OCI-LY7 (cell line): ENCODE measurements around the gene SPSB1. TPM values are rescaled to one million over a fixed set of nuclear protein-coding genes. Genes with fewer than 3 reads are reported as not detected.

Experiments
- BruUV-seq: library from RNA; stranded (reverse); fragments of 400-500 nt; replicated peaks from 2 replicates; lab custom pipeline; 2021; lab: Mats Ljungman, UMichigan
- CTCF ChIA-PET: fragments of 300-600 bp; sonication (Branson Sonifier 250); formaldehyde crosslinking; loops from one replicate; lab custom pipeline; 2022; ENCODE audit warnings: antibody characterized with exemption; ENCODE audit not compliant: unreplicated experiment; lab: Charles Lee
- POLR2A ChIA-PET: fragments of 300-600 bp; sonication (Branson Sonifier 250); formaldehyde crosslinking; loops from one replicate; lab custom pipeline; 2022; ENCODE audit warnings: antibody characterized with exemption; lab: Charles Lee
- DNase-seq: peaks from one replicate; pipeline ENCODE4 v3.0.0-alpha.2; 2015; ENCODE audit warnings: low spot score
- H2AFZ ChIP-seq: fragments of 200-600 bp; sonication (generic), shearing (Covaris generic); 2 replicates; pipeline ENCODE4 v1.6.1; 2014; ENCODE audit warnings: mild to moderate bottlenecking, antibody characterized with exemption, low read length, moderate library complexity
- H3K27ac ChIP-seq: fragments of 200-600 bp; sonication (generic); 2 replicates; pipeline ENCODE4 v1.5.1; 2014; ENCODE audit warnings: mixed run types, low read depth, mild to moderate bottlenecking, moderate library complexity, low read length, inconsistent platforms; ENCODE audit not compliant: poor library complexity, severe bottlenecking
- H3K36me3 ChIP-seq: fragments of 200-600 bp; sonication (generic); 2 replicates; pipeline ENCODE4 v1.6.1; 2014; ENCODE audit warnings: mild to moderate bottlenecking, antibody characterized with exemption, low read length, moderate library complexity, mixed read lengths; ENCODE audit not compliant: insufficient read depth
- H3K4me1 ChIP-seq: fragments of 200-600 bp; sonication (generic); 2 replicates; pipeline ENCODE4 v1.5.1; 2014; ENCODE audit warnings: mild to moderate bottlenecking, low read length; ENCODE audit not compliant: insufficient read depth, poor library complexity, severe bottlenecking
- H3K4me2 ChIP-seq: fragments of 200-600 bp; sonication (generic); 2 replicates; pipeline ENCODE4 v1.6.1; 2014; ENCODE audit warnings: mild to moderate bottlenecking, low read length
- H3K4me3 ChIP-seq: fragments of 200-600 bp; sonication (generic); 2 replicates; pipeline ENCODE4 v1.5.1; 2014; ENCODE audit warnings: mild to moderate bottlenecking, low read depth, low read length; ENCODE audit not compliant: poor library complexity, severe bottlenecking
- H3K79me2 ChIP-seq: fragments of 200-600 bp; sonication (generic); 2 replicates; pipeline ENCODE4 v1.6.1; 2016; ENCODE audit warnings: low read depth, mild to moderate bottlenecking, low read length, moderate library complexity, mixed read lengths; ENCODE audit not compliant: insufficient read depth
- H3K9me2 ChIP-seq: fragments of 200-600 bp; sonication (generic); 2 replicates; pipeline ENCODE4 v1.6.1; 2016; ENCODE audit warnings: mild to moderate bottlenecking, low read length, mixed read lengths; ENCODE audit not compliant: insufficient read depth
- H3K9me3 ChIP-seq: fragments of 200-600 bp; sonication (generic); 2 replicates; pipeline ENCODE4 v1.6.1; 2014; ENCODE audit warnings: mild to moderate bottlenecking, mixed run types, low read length, mixed read lengths
- H4K20me1 ChIP-seq: fragments of 200-600 bp; sonication (generic); 2 replicates; pipeline ENCODE4 v1.6.1; 2014; ENCODE audit warnings: mild to moderate bottlenecking, antibody characterized with exemption, low read length, moderate library complexity, mixed read lengths; ENCODE audit not compliant: insufficient read depth
- CTCF ChIP-seq: fragments of 200-600 bp; sonication (generic); conservative IDR thresholded peaks from 2 replicates; pipeline ENCODE4 v1.5.1; 2014; ENCODE audit warnings: mild to moderate bottlenecking, antibody characterized with exemption, low read length, moderate library complexity, mixed read lengths
- EZH2phosphoT487 ChIP-seq: fragments of 200-600 bp; sonication (generic); IDR thresholded peaks from 2 replicates; pipeline ENCODE4 v1.6.1; 2018; ENCODE audit warnings: low read depth, borderline replicate concordance, mild to moderate bottlenecking, mixed run types, antibody characterized with exemption, low read length, moderate library complexity, mixed read lengths
- intact Hi-C: fragments of 100-400 bp; cut with micrococcal nuclease; formaldehyde crosslinking; loops from one replicate; pipeline ENCODE4 v1.10.0; 2022; ENCODE audit not compliant: unreplicated experiment
- total RNA-seq, 2 experiments: library from RNA; depleted of rRNA in 1 of 2; stranded (reverse); fragments of >200 nt in 1 of 2; shearing (Covaris generic) in 1 of 2; gene quantifications; 2 replicates each; pipeline ENCODE4 v1.2.3, GENCODE V29; 2014 to 2022

The SPSB1 gene
- total RNA-seq, 2 experiments from 2014 or later, result 1.2 to 14.0 TPM

GRCh38 chr1:9328715-9329114 is 36.0 kb downstream of the SPSB1 start:
- BruUV-seq, result no TSS peak
- DNase-seq, result no peak
- H2AFZ ChIP-seq, result no peak overlapping the region
- peaks cover 6% of the 10 kb centered on the region for H3K4me1 ChIP-seq
- H3K36me3 ChIP-seq, result no peaks in the 10 kb centered on the region
- no peak overlapping the region for H3K4me3 ChIP-seq
- no peak for TF ChIP-seq CTCF
- no peak for TF ChIP-seq EZH2phosphoT487
- H3K27ac ChIP-seq, result no peak overlapping the region
- no peaks in the 10 kb centered on the region for H3K9me3 ChIP-seq
- H3K9me2 ChIP-seq, result no peaks in the 10 kb centered on the region
- no peak overlapping the region for H3K4me2 ChIP-seq
- CTCF ChIA-PET, result no interaction called here
- POLR2A ChIA-PET, result interaction anchor here (0.6 kb wide), 1 partner anchor 191 kb away, joined by 3 read pairs; no protein-coding TSS in a partner anchor
- no peaks in the 10 kb centered on the region; the same call in 1 of the 2 replicates for H4K20me1 ChIP-seq
- intact Hi-C loops, result no loop called here
- H3K79me2 ChIP-seq, result no peaks in the 10 kb centered on the region; the same call in 1 of the 2 replicates

- no peak overlapping the region for H3K27ac ChIP-seq
- H3K79me2 ChIP-seq, result no peaks in the 10 kb centered on the region; the same call in 1 of the 2 replicates
- no peak overlapping the region for H2AFZ ChIP-seq
- intact Hi-C loops, result no loop called here
- TF ChIP-seq CTCF (no peak), EZH2phosphoT487 (no peak)
- H3K9me3 ChIP-seq, result no peaks in the 10 kb centered on the region
- BruUV-seq, result no TSS peak
- no peaks in the 10 kb centered on the region for H3K9me2 ChIP-seq
- ChIA-PET POLR2A (no interaction called here), CTCF (no interaction called here)
- peaks cover 6% of the 10 kb centered on the region for H3K4me1 ChIP-seq
- H3K4me3 ChIP-seq, result no peak overlapping the region
- DNase-seq, result no peak
- H3K36me3 ChIP-seq, result no peaks in the 10 kb centered on the region
- no peak overlapping the region for H3K4me2 ChIP-seq
- H4K20me1 ChIP-seq, result no peaks in the 10 kb centered on the region
Measured at GRCh38 chr1:9331016-9331415, 38.3 kb downstream of the SPSB1 start.

GRCh38 chr1:9331558-9332346 is 39.1 kb downstream of the SPSB1 start:
- POLR2A ChIA-PET, result no interaction called here

More at GRCh38 chr1:9331558-9332346, 39.1 kb downstream of the SPSB1 start:
- Histone ChIP-seq H3K4me1 (peaks cover 6% of the 10 kb centered on the region), H4K20me1 (no peaks in the 10 kb centered on the region), H2AFZ (no peak overlapping the region), H3K4me2 (no peak overlapping the region), H3K79me2 (no peaks in the 10 kb centered on the region; the same call in 1 of the 2 replicates), H3K4me3 (no peak overlapping the region), H3K36me3 (no peaks in the 10 kb centered on the region), H3K9me2 (no peaks in the 10 kb centered on the region), H3K27ac (no peak overlapping the region), H3K9me3 (no peaks in the 10 kb centered on the region)
- TF ChIP-seq EZH2phosphoT487 (no peak), CTCF (no peak)
- no TSS peak for BruUV-seq
- intact Hi-C loops, result no loop called here
- CTCF ChIA-PET, result no interaction called here
- DNase-seq, result no peak
